IMR-90 (cell line): ENCODE measurements around the gene KCNAB3. TPM values are rescaled to one million over a fixed set of nuclear protein-coding genes. Genes with fewer than 3 reads are reported as not detected.

Experiments
- ATAC-seq: fragments of 200-7000 bp; cut with Tn5 transposase; 2 replicates; pipeline ENCODE4 v1.9.1; 2020; ENCODE audit warnings: low read depth, mild to moderate bottlenecking, moderate library complexity
- BruUV-seq: library from RNA; stranded (reverse); fragments of 400-500 nt; replicated peaks from 2 replicates; lab custom pipeline; 2021; lab: Mats Ljungman, UMichigan
- CTCF ChIA-PET: fragments of 300-600 bp; formaldehyde crosslinking; extraction: SDS; loops from one replicate; lab custom pipeline; 2021; ENCODE audit warnings: antibody characterized with exemption; lab: Yijun Ruan, JAX
- POLR2A ChIA-PET: fragments of 300-600 bp; sonication (Branson Sonifier 250); formaldehyde crosslinking; loops from one replicate; lab custom pipeline; 2022; ENCODE audit warnings: antibody characterized with exemption; ENCODE audit not compliant: unreplicated experiment; lab: Charles Lee
- DNase-seq: peaks from one replicate; pipeline ENCODE4 v3.0.0; 2013
- H2AFZ ChIP-seq: replicated peaks from 2 replicates; pipeline ENCODE3; 2013; ENCODE audit warnings: low read length, mild to moderate bottlenecking; ENCODE audit not compliant: poor library complexity
- H2AK5ac ChIP-seq: 2 replicates; pipeline ENCODE4 v1.6.1; 2013; ENCODE audit warnings: low read depth, low read length, inconsistent platforms
- H2AK9ac ChIP-seq: replicated peaks from 2 replicates; pipeline ENCODE3; 2013; ENCODE audit warnings: mild to moderate bottlenecking, low read depth, low read length, moderate library complexity; ENCODE audit not compliant: poor library complexity
- H2BK120ac ChIP-seq: 2 replicates; pipeline ENCODE4 v1.6.1; 2013; ENCODE audit warnings: low read depth, low read length, inconsistent platforms
- H2BK15ac ChIP-seq: 3 replicates; pipeline ENCODE4 v1.6.1; 2013; ENCODE audit warnings: low read depth, low read length, inconsistent platforms
- H2BK20ac ChIP-seq: 2 replicates; pipeline ENCODE4 v1.6.1; 2013; ENCODE audit warnings: low read depth, mild to moderate bottlenecking, inconsistent platforms, low read length, moderate library complexity
- H2BK5ac ChIP-seq: 2 replicates; pipeline ENCODE4 v1.6.1; 2013; ENCODE audit warnings: mild to moderate bottlenecking, low read depth, low read length, inconsistent platforms; ENCODE audit not compliant: poor library complexity, severe bottlenecking
- H3K14ac ChIP-seq: replicated peaks from 2 replicates; pipeline ENCODE4 v1.6.1; 2013; ENCODE audit warnings: low read depth, low read length, inconsistent platforms
- H3K18ac ChIP-seq: 2 replicates; pipeline ENCODE4 v1.6.1; 2013; ENCODE audit warnings: low read depth, low read length, control low read depth
- H3K23ac ChIP-seq: 2 replicates; pipeline ENCODE4 v1.6.1; 2013; ENCODE audit warnings: low read depth, low read length, inconsistent platforms
- H3K27ac ChIP-seq: 2 replicates; pipeline ENCODE4 v1.5.1; 2013; ENCODE audit warnings: mild to moderate bottlenecking, control low read depth, low read length; ENCODE audit not compliant: insufficient read depth
- H3K27me3 ChIP-seq: 2 replicates; pipeline ENCODE4 v1.6.1; 2013; ENCODE audit warnings: low read length; ENCODE audit not compliant: control insufficient read depth, insufficient read depth
- H3K36me3 ChIP-seq: 2 replicates; pipeline ENCODE4 v1.6.1; 2013; ENCODE audit warnings: low read length, mixed read lengths; ENCODE audit not compliant: control insufficient read depth, insufficient read depth
- H3K4ac ChIP-seq: 2 replicates; pipeline ENCODE4 v1.6.1; 2013; ENCODE audit warnings: low read depth, low read length, inconsistent platforms
- H3K4me1 ChIP-seq: 2 replicates; pipeline ENCODE4 v1.6.1; 2013; ENCODE audit warnings: low read length, mixed read lengths; ENCODE audit not compliant: control insufficient read depth, insufficient read depth
- H3K4me2 ChIP-seq: 2 replicates; pipeline ENCODE4 v1.6.1; 2013; ENCODE audit warnings: low read depth, mild to moderate bottlenecking, control low read depth, low read length, moderate library complexity
- H3K4me3 ChIP-seq: 2 replicates; pipeline ENCODE4 v1.5.1; 2013; ENCODE audit warnings: low read depth, mild to moderate bottlenecking, control low read depth, low read length, moderate library complexity; ENCODE audit not compliant: insufficient read depth
- H3K56ac ChIP-seq: 2 replicates; pipeline ENCODE4 v1.6.1; 2013; ENCODE audit warnings: low read length, inconsistent platforms; ENCODE audit not compliant: insufficient read depth; ENCODE audit errors: extremely low read depth
- H3K79me1 ChIP-seq, 2 experiments: 2 replicates each; pipeline ENCODE4 v1.6.1; 2013; ENCODE audit warnings: low read length in 2 of 2, inconsistent platforms in 1 of 2, low read depth in 1 of 2
- H3K9ac ChIP-seq: 2 replicates; pipeline ENCODE4 v1.6.1; 2013; ENCODE audit warnings: low read depth, low read length, control low read depth
- H3K9me1 ChIP-seq: 2 replicates; pipeline ENCODE4 v1.6.1; 2013; ENCODE audit warnings: low read length, inconsistent platforms; ENCODE audit not compliant: insufficient read depth
- H3K9me3 ChIP-seq: 2 replicates; pipeline ENCODE4 v1.6.1; 2013; ENCODE audit warnings: low read length; ENCODE audit not compliant: control insufficient read depth, insufficient read depth
- H4K20me1 ChIP-seq: 2 replicates; pipeline ENCODE4 v1.6.1; 2013; ENCODE audit warnings: low read length, inconsistent platforms; ENCODE audit not compliant: insufficient read depth
- H4K5ac ChIP-seq: 2 replicates; pipeline ENCODE4 v1.6.1; 2013; ENCODE audit warnings: mild to moderate bottlenecking, low read depth, low read length, control low read depth
- H4K8ac ChIP-seq, 2 experiments: 2 replicates each; pipeline ENCODE4 v1.6.1; 2013; ENCODE audit warnings: low read depth in 2 of 2, low read length in 2 of 2, control low read depth in 1 of 2, inconsistent platforms in 1 of 2
- H4K91ac ChIP-seq: 2 replicates; pipeline ENCODE4 v1.6.1; 2013; ENCODE audit warnings: low read depth, low read length, inconsistent platforms; ENCODE audit not compliant: insufficient read depth
- MAZ ChIP-seq: IDR thresholded peaks from 2 replicates; pipeline ENCODE4 v1.6.1; 2012; ENCODE audit warnings: low read depth, mild to moderate bottlenecking, low read length, improper control_type of control experiment, moderate library complexity, borderline replicate concordance
- NFE2L2 ChIP-seq: fragments of 150-350 bp; IDR thresholded peaks from 2 replicates; pipeline ENCODE4 v1.6.1; 2016; ENCODE audit warnings: low read depth, mild to moderate bottlenecking, low read length
- WGBS, 2 experiments: methylation state at CpG; one replicate each; pipeline versions ENCODE4 v1.1.5 to v1.1.7; 2013; ENCODE audit warnings: missing lambda C conversion rate in 2 of 2; ENCODE audit not compliant: insufficient read length in 1 of 2; ENCODE audit errors: extremely low coverage in 2 of 2; 5-methylcytosine and 5-hydroxymethylcytosine counted together
- dilution Hi-C: fragments of 300-500 bp; cut with HindIII; formaldehyde crosslinking; loops from one replicate; pipeline ENCODE4 v1.14.3; 2018; ENCODE audit warnings: low sequenced_read_pairs; ENCODE audit not compliant: unreplicated experiment
- in situ Hi-C: fragments of 300-500 bp; cut with MboI; formaldehyde crosslinking; loops from 3 replicates; pipeline ENCODE4 v1.14.3; 2019; ENCODE audit warnings: low sequenced_read_pairs, inconsistent platforms, mixed read lengths
- intact Hi-C: fragments of 100-400 bp; cut with micrococcal nuclease; formaldehyde crosslinking; loops from 2 replicates; pipeline ENCODE4 v1.10.0; 2022
- polyA plus RNA-seq, 3 experiments: library from polyadenylated mRNA; depleted of rRNA; stranded (reverse); fragments of >200 nt; gene quantifications; 2 replicates each; pipeline ENCODE4 v1.2.3, GENCODE V29; 2012; ENCODE audit warnings: low replicate concordance in 1 of 3
- total RNA-seq: library from RNA; depleted of rRNA; stranded (reverse); fragments of >200 nt; gene quantifications from 2 replicates; pipeline ENCODE4 v1.2.3, GENCODE V29; 2012

KCNAB3 gene
- total and polyA plus RNA-seq, 2 of the 4 experiments (the other 2 are of a cell fraction), result 0.36 to 4.2 TPM

- Histone ChIP-seq H2AK5ac (peak overlapping the region; percentile 98), H2BK5ac (peak overlapping the region; percentile 98), H4K20me1 (peaks cover 14% of the 10 kb centered on the region), H3K27ac (peak overlapping the region; percentile 100), H4K91ac (peak overlapping the region; percentile 91), H3K79me1 (peaks cover 11 to 59% of the 10 kb centered on the region in 2 experiments), H2BK120ac (peak overlapping the region; percentile 87), H4K8ac (peak overlapping the region; percentile 36 to 78; a peak in 3 of 4 replicates), H3K9ac (peak overlapping the region; percentile 99), H3K23ac (peak overlapping the region; percentile 96), H2AK9ac (peak overlapping the region; percentile 100), H3K9me3 (no peaks in the 10 kb centered on the region), H3K14ac (peak overlapping the region; percentile 98), H3K4ac (peak overlapping the region; percentile 99), H3K4me2 (peak overlapping the region; percentile 99), H3K4me1 (peaks cover 28% of the 10 kb centered on the region), H3K18ac (peak overlapping the region; percentile 93), H4K5ac (peak overlapping the region; percentile 92), H3K56ac (peak overlapping the region; percentile 87), H2BK15ac (no peak overlapping the region; the same call in 2 of the 3 replicates), H2BK20ac (no peak overlapping the region), H3K4me3 (peak overlapping the region; percentile 98), H3K27me3 (no peaks in the 10 kb centered on the region), H3K9me1 (peaks cover 12% of the 10 kb centered on the region), H2AFZ (peak overlapping the region; percentile 86), H3K36me3 (peaks cover 13% of the 10 kb centered on the region)
- dilution Hi-C loops (no loop called here), in situ Hi-C loops (no loop called here), intact Hi-C loops (no loop called here)
- ATAC-seq, result peak; percentile 2; the same call in 1 of the 2 replicates
- CTCF ChIA-PET, result interaction anchor here (0.6 kb wide), 2 partner anchors 22 to 23 kb away, joined by 3 to 4 read pairs; no protein-coding TSS in a partner anchor
- WGBS, 2 experiments, result 0% methylated on average over 18 of the region's 64 CpGs; no CpG with 5 or more reads in 1 of the 2 experiments
- no peak for TF ChIP-seq NFE2L2
- TF ChIP-seq MAZ, result 0 out of 2 replicates have a peak, but pooled peaks have one; percentile 16
- BruUV-seq, result no TSS peak
- DNase-seq, result peak; percentile 14
- POLR2A ChIA-PET, result no interaction called here
These were observed 44.1 kb downstream of the KCNAB3 start for GRCh38 chr17:7885367-7886226.
